Measurements from ENCODE around the gene PCYOX1L. TPM values are rescaled to one million over a fixed set of nuclear protein-coding genes. Genes with fewer than 3 reads are reported as not detected.

The PCYOX1L gene
- total and polyA plus RNA-seq, 2 experiments from 2014 or later, result 10.4 to 10.7 TPM

- WGBS, 2 experiments (ENCODE audit: low coverage in 1 of 2, low lambda C conversion rate in 2 of 2, missing lambda C conversion rate in 2 of 2), result 57% methylated on average over 4 of the region's 4 CpGs
- TF ChIP-seq EZH2 (IDR thresholded peaks at IDR 0.05; ENCODE audit: insufficient read depth, poor library complexity, severe bottlenecking) (no peak), EZH2phosphoT487 (IDR thresholded peaks at IDR 0.05; ENCODE audit: insufficient read depth, low read depth) (no peak)
- in situ Hi-C loops (cut with MboI), result loop anchor here (10.0 kb wide), 1 partner anchor 193 kb away; no protein-coding TSS in a partner anchor
- H3K27ac ChIP-seq, result no peak overlapping the region
- H3K27me3 ChIP-seq (replicated peaks; ENCODE audit: insufficient read depth), result no peaks in the 10 kb centered on the region
- no peaks in the 10 kb centered on the region for H3K9me2 ChIP-seq (ENCODE audit: insufficient read depth)
- no peak overlapping the region for H3K4me3 ChIP-seq
- H3K9ac ChIP-seq, result no peak overlapping the region
- H3K4me2 ChIP-seq (ENCODE audit: unreplicated experiment), result no peak overlapping the region
- no peaks in the 10 kb centered on the region for H3K36me3 ChIP-seq (ENCODE audit: low read depth)
- no peaks in the 10 kb centered on the region for H4K20me1 ChIP-seq (ENCODE audit: insufficient read depth)
- no peaks in the 10 kb centered on the region for H3K79me2 ChIP-seq (ENCODE audit: insufficient read depth)
- no peaks in the 10 kb centered on the region for H3K9me3 ChIP-seq (ENCODE audit: low read depth)
- no peak for DNase-seq
- H3F3A ChIP-seq (ENCODE audit: insufficient read depth), result no peaks in the 10 kb centered on the region
- H3K4me1 ChIP-seq (ENCODE audit: insufficient read depth), result no peaks in the 10 kb centered on the region
- H2AFZ ChIP-seq, result no peak overlapping the region
These were observed 14.4 kb downstream of the PCYOX1L start for GRCh38 chr5:149372076-149372795.

GRCh38 chr5:149372932-149373331 is 15.1 kb downstream of the PCYOX1L start:
- no peak overlapping the region for H3K27ac ChIP-seq
- 94 to 100% methylated on average over 3 of the region's 3 CpGs for WGBS, 2 experiments (ENCODE audit: low coverage in 1 of 2, low lambda C conversion rate in 2 of 2, missing lambda C conversion rate in 2 of 2)
- no peak for DNase-seq

GRCh38 chr5:149374303-149374702 is 16.5 kb downstream of the PCYOX1L start:
- no peaks in the 10 kb centered on the region for H3F3A ChIP-seq (ENCODE audit: insufficient read depth)
- in situ Hi-C loops (cut with MboI), result loop anchor here (10.0 kb wide), 1 partner anchor 190 kb away; no protein-coding TSS in a partner anchor

More at GRCh38 chr5:149372932-149373331, 15.1 kb downstream of the PCYOX1L start:
- Histone ChIP-seq H3K9me2 (ENCODE audit: insufficient read depth) (no peaks in the 10 kb centered on the region), H3K4me3 (no peak overlapping the region), H3K27me3 (replicated peaks; ENCODE audit: insufficient read depth) (no peaks in the 10 kb centered on the region), H3K9ac (no peak overlapping the region), H3K4me1 (ENCODE audit: insufficient read depth) (no peaks in the 10 kb centered on the region), H3K79me2 (ENCODE audit: insufficient read depth) (no peaks in the 10 kb centered on the region), H3K9me3 (ENCODE audit: low read depth) (no peaks in the 10 kb centered on the region), H3F3A (ENCODE audit: insufficient read depth) (no peaks in the 10 kb centered on the region), H3K4me2 (ENCODE audit: unreplicated experiment) (no peak overlapping the region), H4K20me1 (ENCODE audit: insufficient read depth) (no peaks in the 10 kb centered on the region), H2AFZ (no peak overlapping the region), H3K36me3 (ENCODE audit: low read depth) (no peaks in the 10 kb centered on the region)
- no peak for TF ChIP-seq EZH2phosphoT487 (IDR thresholded peaks at IDR 0.05; ENCODE audit: insufficient read depth, low read depth)
- no peak for TF ChIP-seq EZH2 (IDR thresholded peaks at IDR 0.05; ENCODE audit: insufficient read depth, poor library complexity, severe bottlenecking)
- in situ Hi-C loops (cut with MboI), result loop anchor here (10.0 kb wide), 1 partner anchor 192 kb away; no protein-coding TSS in a partner anchor

GRCh38 chr5:149374801-149375200 is 17.0 kb downstream of the PCYOX1L start:
- no peaks in the 10 kb centered on the region for H3K9me3 ChIP-seq (ENCODE audit: low read depth)
- in situ Hi-C loops (cut with MboI), result loop anchor here (10.0 kb wide), 1 partner anchor 190 kb away; no protein-coding TSS in a partner anchor
- TF ChIP-seq EZH2phosphoT487 (IDR thresholded peaks at IDR 0.05; ENCODE audit: insufficient read depth, low read depth), result no peak
- TF ChIP-seq EZH2 (IDR thresholded peaks at IDR 0.05; ENCODE audit: insufficient read depth, poor library complexity, severe bottlenecking), result no peak
- 86 to 93% methylated on average over 3 of the region's 3 CpGs for WGBS, 2 experiments (ENCODE audit: low coverage in 1 of 2, low lambda C conversion rate in 2 of 2, missing lambda C conversion rate in 2 of 2)
- H3K9me2 ChIP-seq (ENCODE audit: insufficient read depth), result no peaks in the 10 kb centered on the region
- no peaks in the 10 kb centered on the region for H3K4me1 ChIP-seq (ENCODE audit: insufficient read depth)
- no peak overlapping the region for H3K4me2 ChIP-seq (ENCODE audit: unreplicated experiment)
- H3K4me3 ChIP-seq, result no peak overlapping the region
- no peaks in the 10 kb centered on the region for H3K36me3 ChIP-seq (ENCODE audit: low read depth)
- H4K20me1 ChIP-seq (ENCODE audit: insufficient read depth), result no peaks in the 10 kb centered on the region
- H3K27me3 ChIP-seq (replicated peaks; ENCODE audit: insufficient read depth), result no peaks in the 10 kb centered on the region; the same call in 1 of the 2 replicates
- no peak for DNase-seq
- H3F3A ChIP-seq (ENCODE audit: insufficient read depth), result no peaks in the 10 kb centered on the region
- H3K9ac ChIP-seq, result no peak overlapping the region
- no peak overlapping the region for H3K27ac ChIP-seq
- no peaks in the 10 kb centered on the region for H3K79me2 ChIP-seq (ENCODE audit: insufficient read depth)
- no peak overlapping the region for H2AFZ ChIP-seq

More at GRCh38 chr5:149374303-149374702, 16.5 kb downstream of the PCYOX1L start:
- Histone ChIP-seq H3K4me2 (ENCODE audit: unreplicated experiment) (no peak overlapping the region), H3K79me2 (ENCODE audit: insufficient read depth) (no peaks in the 10 kb centered on the region), H2AFZ (no peak overlapping the region), H3K27me3 (replicated peaks; ENCODE audit: insufficient read depth) (no peaks in the 10 kb centered on the region; the same call in 1 of the 2 replicates), H3K36me3 (ENCODE audit: low read depth) (no peaks in the 10 kb centered on the region), H3K4me1 (ENCODE audit: insufficient read depth) (no peaks in the 10 kb centered on the region), H3K9ac (no peak overlapping the region), H3K9me2 (ENCODE audit: insufficient read depth) (no peaks in the 10 kb centered on the region), H3K4me3 (no peak overlapping the region), H3K27ac (no peak overlapping the region), H3K9me3 (ENCODE audit: low read depth) (no peaks in the 10 kb centered on the region), H4K20me1 (ENCODE audit: insufficient read depth) (no peaks in the 10 kb centered on the region)
- WGBS, 2 experiments (ENCODE audit: low coverage in 1 of 2, low lambda C conversion rate in 2 of 2, missing lambda C conversion rate in 2 of 2), result 91 to 92% methylated on average over 20 of the region's 20 CpGs
- TF ChIP-seq EZH2 (IDR thresholded peaks at IDR 0.05; ENCODE audit: insufficient read depth, poor library complexity, severe bottlenecking), result no peak
- TF ChIP-seq EZH2phosphoT487 (IDR thresholded peaks at IDR 0.05; ENCODE audit: insufficient read depth, low read depth), result no peak
- DNase-seq, result no peak

Data from GM23248 (cell line).